H1 (cell line): Measurements from ENCODE around the gene ASCL2. TPM values are rescaled to one million over a fixed set of nuclear protein-coding genes. Genes with fewer than 3 reads are reported as not detected.

ENCODE experiments used
- CTCF ChIA-PET: fragments of 300-600 bp; sonication (Branson Sonifier 250); formaldehyde crosslinking; loops from one replicate; lab custom pipeline; 2021; ENCODE audit not compliant: partially characterized antibody; lab: Charles Lee
- POLR2A ChIA-PET: fragments of 300-600 bp; sonication (Branson Sonifier 250); formaldehyde crosslinking; loops from one replicate; lab custom pipeline; 2021; ENCODE audit warnings: inconsistent platforms; ENCODE audit not compliant: partially characterized antibody; lab: Charles Lee
- DNase-seq, 2 experiments: peaks; one replicate each; pipeline versions ENCODE4 v3.0.0 to v3.0.0-alpha.2; 2010 to 2022; ENCODE audit warnings: low spot score in 2 of 2, low read depth in 1 of 2, mixed read lengths in 1 of 2
- FAIRE-seq: peaks from 2 replicates; lab custom pipeline; 2011; peaks lifted over from hg19 to GRCh38; lab: Jason Lieb, UNC
- H2AFZ ChIP-seq: 2 replicates; pipeline ENCODE4 v1.8.1; 2012; ENCODE audit warnings: low read length, inconsistent platforms
- H2AK5ac ChIP-seq: 2 replicates; pipeline ENCODE4 v1.6.1; 2013; ENCODE audit warnings: low read depth, low read length
- H2BK120ac ChIP-seq: replicated peaks from 2 replicates; pipeline ENCODE3; 2013; ENCODE audit warnings: low read depth, low read length, inconsistent platforms
- H2BK12ac ChIP-seq: 2 replicates; pipeline ENCODE4 v1.6.1; 2013; ENCODE audit warnings: low read depth, low read length
- H2BK15ac ChIP-seq: 2 replicates; pipeline ENCODE4 v1.6.1; 2013; ENCODE audit warnings: low read length
- H2BK20ac ChIP-seq: 2 replicates; pipeline ENCODE4 v1.6.1; 2013; ENCODE audit warnings: low read length
- H2BK5ac ChIP-seq: 2 replicates; pipeline ENCODE4 v1.6.1; 2013; ENCODE audit warnings: low read depth, low read length
- H3K14ac ChIP-seq: 2 replicates; pipeline ENCODE4 v1.6.1; 2013; ENCODE audit warnings: inconsistent platforms; ENCODE audit not compliant: insufficient read length
- H3K18ac ChIP-seq: 2 replicates; pipeline ENCODE4 v1.6.1; 2013; ENCODE audit warnings: low read length; ENCODE audit errors: extremely low read depth
- H3K23ac ChIP-seq: 2 replicates; pipeline ENCODE4 v1.6.1; 2013; ENCODE audit warnings: inconsistent platforms; ENCODE audit not compliant: insufficient read length
- H3K23me2 ChIP-seq: 2 replicates; pipeline ENCODE4 v1.6.1; 2013; ENCODE audit warnings: low read depth, low read length
- H3K27ac ChIP-seq: 2 replicates; pipeline ENCODE4 v1.6.1; 2011; ENCODE audit warnings: low read depth, low read length, inconsistent platforms
- H3K27me3 ChIP-seq, 4 experiments: replicated peaks in 1 of 4; 1 replicate in 1 of 4; 2 replicates in 3 of 4; pipeline versions ENCODE4 v1.6.1 to v1.8.1; 2011 to 2013; ENCODE audit warnings: low read length in 3 of 4, mild to moderate bottlenecking in 3 of 4, inconsistent platforms in 2 of 4, mixed read lengths in 2 of 4, moderate library complexity in 1 of 4; ENCODE audit not compliant: control insufficient read depth in 3 of 4, insufficient read depth in 3 of 4; ENCODE audit errors: extremely low read depth in 1 of 4
- H3K36me3 ChIP-seq, 4 experiments: 2 replicates each; pipeline versions ENCODE4 v1.6.1 to v1.8.1; 2011 to 2013; ENCODE audit warnings: mild to moderate bottlenecking in 4 of 4, low read length in 3 of 4, moderate library complexity in 2 of 4, control low read depth in 1 of 4, inconsistent platforms in 1 of 4; ENCODE audit not compliant: insufficient read depth in 4 of 4, control insufficient read depth in 2 of 4
- H3K4ac ChIP-seq: replicated peaks from 2 replicates; pipeline ENCODE3; 2013; ENCODE audit warnings: low read length, low read depth, mixed read lengths, inconsistent platforms; ENCODE audit not compliant: insufficient read length
- H3K4me1 ChIP-seq, 4 experiments: replicated peaks in 1 of 4; 1 replicate in 1 of 4; 2 replicates in 3 of 4; pipeline versions ENCODE4 v1.6.1 to v1.8.1; 2011 to 2013; ENCODE audit warnings: low read length in 3 of 4, inconsistent platforms in 2 of 4, mixed read lengths in 1 of 4; ENCODE audit not compliant: insufficient read depth in 4 of 4, control insufficient read depth in 3 of 4
- H3K4me2 ChIP-seq, 2 experiments: 2 replicates each; pipeline versions ENCODE4 v1.6.1 to v1.8.1; 2011 to 2013; ENCODE audit warnings: low read depth in 2 of 2, low read length in 2 of 2, control low read depth in 1 of 2, inconsistent platforms in 1 of 2, mild to moderate bottlenecking in 1 of 2; ENCODE audit not compliant: insufficient read depth in 1 of 2
- H3K4me3 ChIP-seq, 4 experiments: fragments of 200-600, 300-600 bp in 1 of 4; sonication (generic), shearing (Covaris generic), sonication (Bioruptor Twin) in 1 of 4; 2 replicates each; pipeline versions ENCODE4 v1.5.1 to v1.8.1; 2011 to 2016; ENCODE audit warnings: low read length in 4 of 4, low read depth in 3 of 4, control low read depth in 2 of 4, inconsistent platforms in 2 of 4, mild to moderate bottlenecking in 2 of 4, mixed read lengths in 1 of 4, moderate library complexity in 1 of 4; ENCODE audit not compliant: insufficient read depth in 2 of 4; ENCODE audit errors: extremely low read depth in 1 of 4
- H3K56ac ChIP-seq: replicated peaks from 2 replicates; pipeline ENCODE3; 2013; ENCODE audit warnings: low read depth, mild to moderate bottlenecking, mixed read lengths, low read length, inconsistent platforms; ENCODE audit not compliant: insufficient read length
- H3K79me1 ChIP-seq: 2 replicates; pipeline ENCODE4 v1.6.1; 2013; ENCODE audit warnings: low read depth, low read length, control low read depth
- H3K79me2 ChIP-seq, 2 experiments: 2 replicates each; pipeline versions ENCODE4 v1.6.1 to v1.8.1; 2012 to 2013; ENCODE audit warnings: low read length in 2 of 2, mild to moderate bottlenecking in 2 of 2, inconsistent platforms in 1 of 2; ENCODE audit not compliant: insufficient read depth in 2 of 2, control insufficient read depth in 1 of 2
- H3K9ac ChIP-seq, 4 experiments: replicated peaks in 1 of 4; 1 replicate in 1 of 4; 2 replicates in 3 of 4; pipeline versions ENCODE4 v1.6.1 to v1.8.1; 2011 to 2013; ENCODE audit warnings: low read depth in 3 of 4, low read length in 3 of 4, control low read depth in 2 of 4, mild to moderate bottlenecking in 2 of 4, moderate library complexity in 2 of 4, inconsistent platforms in 1 of 4; ENCODE audit errors: extremely low read depth in 1 of 4
- H3K9me3 ChIP-seq, 2 experiments: 2 replicates each; pipeline versions ENCODE4 v1.6.1 to v1.8.1; 2012 to 2013; ENCODE audit warnings: mild to moderate bottlenecking in 2 of 2, moderate library complexity in 2 of 2, control low read depth in 1 of 2, inconsistent platforms in 1 of 2, low read depth in 1 of 2, low read length in 1 of 2, mixed read lengths in 1 of 2; ENCODE audit not compliant: insufficient read depth in 2 of 2
- H4K20me1 ChIP-seq, 2 experiments: replicated peaks in 1 of 2; 2 replicates each; pipeline versions ENCODE3 to v1.8.1; 2011 to 2013; ENCODE audit warnings: inconsistent platforms in 2 of 2, low read length in 2 of 2, mild to moderate bottlenecking in 1 of 2; ENCODE audit not compliant: insufficient read depth in 2 of 2, control insufficient read depth in 1 of 2
- H4K5ac ChIP-seq: 2 replicates; pipeline ENCODE4 v1.6.1; 2013; ENCODE audit warnings: low read length, low read depth, mixed read lengths, inconsistent platforms; ENCODE audit not compliant: insufficient read length
- H4K8ac ChIP-seq: 2 replicates; pipeline ENCODE4 v1.8.0; 2013; ENCODE audit warnings: mild to moderate bottlenecking, moderate library complexity, low read length, inconsistent platforms; ENCODE audit not compliant: insufficient read depth; ENCODE audit errors: extremely low read depth
- H4K91ac ChIP-seq: replicated peaks from 2 replicates; pipeline ENCODE3; 2013; ENCODE audit warnings: low read length, mixed read lengths, inconsistent platforms; ENCODE audit not compliant: insufficient read length
- ATF2 ChIP-seq: IDR thresholded peaks from 2 replicates; pipeline ENCODE4 v1.6.1; 2012; ENCODE audit warnings: low read length, inconsistent platforms
- ATF3 ChIP-seq: IDR thresholded peaks from 2 replicates; pipeline ENCODE4 v1.6.1; 2011; ENCODE audit warnings: low read depth, mild to moderate bottlenecking, low read length; ENCODE audit not compliant: insufficient read depth
- CBX8 ChIP-seq: fragments of 300-800, 300-1000 bp; sonication (generic); IDR thresholded peaks from 2 replicates; pipeline ENCODE4 v1.7.1; 2016; ENCODE audit warnings: low read depth, low read length, borderline replicate concordance
- CHD1 ChIP-seq: IDR thresholded peaks from 2 replicates; pipeline ENCODE4 v1.6.1; 2012; ENCODE audit warnings: low read depth, low read length, improper control_type of control experiment
- CREB1 ChIP-seq: IDR thresholded peaks from 2 replicates; pipeline ENCODE4 v1.6.1; 2012; ENCODE audit warnings: inconsistent platforms
- EP300 ChIP-seq, 2 experiments: IDR thresholded peaks; 1 replicate in 1 of 2; 2 replicates in 1 of 2; pipeline ENCODE4 v1.6.1; 2011 to 2012; ENCODE audit warnings: low read depth in 2 of 2, low read length in 2 of 2, mild to moderate bottlenecking in 2 of 2, borderline replicate concordance in 1 of 2, inconsistent platforms in 1 of 2, moderate library complexity in 1 of 2
- POU5F1 ChIP-seq: IDR thresholded peaks from 2 replicates; pipeline ENCODE4 v1.6.1; 2011; ENCODE audit warnings: low read depth, mild to moderate bottlenecking, low read length, moderate library complexity
- SIN3A ChIP-seq, 2 experiments: IDR thresholded peaks in 1 of 2; conservative IDR thresholded peaks in 1 of 2; 2 replicates each; pipeline ENCODE4 v1.6.1; 2011 to 2012; ENCODE audit warnings: low read length in 2 of 2, improper control_type of control experiment in 1 of 2, low read depth in 1 of 2, mild to moderate bottlenecking in 1 of 2
- SIX5 ChIP-seq: IDR thresholded peaks from 2 replicates; pipeline ENCODE4 v1.6.1; 2011; ENCODE audit warnings: mild to moderate bottlenecking, low read depth, low read length
- SP1 ChIP-seq: IDR thresholded peaks from 2 replicates; pipeline ENCODE4 v1.6.1; 2011; ENCODE audit warnings: low read depth, low read length
- SP4 ChIP-seq: IDR thresholded peaks from 2 replicates; pipeline ENCODE4 v1.6.1; 2012; ENCODE audit warnings: low read length, inconsistent platforms
- TBP ChIP-seq: IDR thresholded peaks from 2 replicates; pipeline ENCODE4 v1.6.1; 2011; ENCODE audit warnings: low read depth, low read length, improper control_type of control experiment
- WGBS, 2 experiments: shearing (Covaris generic) in 1 of 2; methylation state at CpG; one replicate each; pipeline versions ENCODE4 v1.1.6 to v1.1.7; 2013 to 2015; ENCODE audit warnings: low lambda C conversion rate in 2 of 2, mixed read lengths in 2 of 2, inconsistent platforms in 1 of 2, low coverage in 1 of 2, missing lambda C conversion rate in 1 of 2; ENCODE audit not compliant: insufficient replicate concordance in 2 of 2, insufficient coverage in 1 of 2, insufficient read length in 1 of 2; ENCODE audit errors: extremely low coverage in 1 of 2, missing lambda C conversion rate in 1 of 2; 5-methylcytosine and 5-hydroxymethylcytosine counted together
- polyA plus RNA-seq, 7 experiments: library from polyadenylated mRNA; depleted of rRNA in 3 of 7; stranded (reverse) in 5 of 7; unstranded in 2 of 7; fragments of >200 nt in 5 of 7; fragments of 200-250 nt in 2 of 7; gene quantifications; 1 replicate in 5 of 7; 2 replicates in 1 of 7; 4 replicates in 1 of 7; pipeline versions ENCODE4 v1.2.1 to v1.2.3, GENCODE V29; 2011 to 2013; ENCODE audit warnings: missing spikeins in 2 of 7, mixed read lengths in 2 of 7
- total RNA-seq: library from RNA; stranded (reverse); fragmentation: NEBNext Ultra II Directional; extraction: Animal tissue kit (Norgen Biotek cat#: 25700); gene quantifications from 2 replicates; pipeline ENCODE4 v1.2.1, GENCODE V29; 2021

The ASCL2 gene
- total and polyA plus RNA-seq, 2 of the 8 experiments (the other 6 are each of a cell fraction or from before 2014, with no cell fraction given), result 0.51 to 0.56 TPM

GRCh38 chr11:2273771-2274170, 3.4 kb upstream of the ASCL2 start:
- FAIRE-seq, result no peak
- no peaks in the 10 kb centered on the region for H4K20me1 ChIP-seq
- H3K4me1 ChIP-seq, result peaks cover 0 to 15% (median 4%) of the 10 kb centered on the region in 4 experiments; a peak in 4 of 7 replicates
- no peaks in the 10 kb centered on the region for H3K79me1 ChIP-seq
- H3K14ac ChIP-seq, result no peak overlapping the region
- no peak overlapping the region for H2AFZ ChIP-seq
- H3K4ac ChIP-seq, result no peak overlapping the region
- H2BK120ac ChIP-seq, result no peak overlapping the region
- H3K36me3 ChIP-seq, result peaks cover 0 to 6% (median 0%) of the 10 kb centered on the region in 4 experiments; a peak in 1 of 8 replicates
- no peak overlapping the region for H4K8ac ChIP-seq
- H3K27ac ChIP-seq, result no peak overlapping the region
- H3K4me3 ChIP-seq, result no peak overlapping the region
- 89% methylated on average over 12 of the region's 12 CpGs; no CpG with 5 or more reads in 1 of the 2 experiments for WGBS, 2 experiments
- CTCF ChIA-PET, result interaction anchor here (0.6 to 6.6 kb wide), 5 partner anchors 10 to 581 kb away, joined by 3 to 26 read pairs (median 3); no protein-coding TSS in a partner anchor
- H2AK5ac ChIP-seq, result no peak overlapping the region
- no peak overlapping the region for H3K18ac ChIP-seq
- H3K23ac ChIP-seq, result no peak overlapping the region
- POLR2A ChIA-PET, result no interaction called here
- H2BK15ac ChIP-seq, result no peak overlapping the region
- no peak overlapping the region for H3K4me2 ChIP-seq
- no peak overlapping the region for H2BK12ac ChIP-seq
- H3K23me2 ChIP-seq, result peaks cover 8% of the 10 kb centered on the region; the same call in 1 of the 2 replicates
- no peak for DNase-seq
- H4K91ac ChIP-seq, result no peak overlapping the region
- H4K5ac ChIP-seq, result no peak overlapping the region
- H3K79me2 ChIP-seq, result no peaks in the 10 kb centered on the region
- H3K27me3 ChIP-seq, result peaks cover 19 to 57% (median 52%) of the 10 kb centered on the region in 4 experiments
- no peak overlapping the region for H2BK20ac ChIP-seq
- H3K9me3 ChIP-seq, result peaks cover 0 to 12% of the 10 kb centered on the region in 2 experiments; a peak in 1 of 4 replicates
- no peak overlapping the region for H3K56ac ChIP-seq
- no peak overlapping the region for H3K9ac ChIP-seq
- no peak overlapping the region for H2BK5ac ChIP-seq
- no peak for TF ChIP-seq EP300 (IDR thresholded peaks at IDR 0.05; ENCODE audit: borderline replicate concordance in 1 of 2, low read depth in 2 of 2, low read length in 2 of 2)
- TF ChIP-seq SP1, result no peak
- no peak for TF ChIP-seq CHD1
- TF ChIP-seq POU5F1, result no peak
- no peak for TF ChIP-seq SIX5
- TF ChIP-seq TBP, result no peak
- TF ChIP-seq ATF3, result no peak
- TF ChIP-seq SIN3A (conservative IDR thresholded peaks at IDR 0.05 in 1 of 2, IDR thresholded peaks at IDR 0.05 in 1 of 2; ENCODE audit: low read depth in 1 of 2, low read length in 2 of 2), result no peak
- TF ChIP-seq CBX8, result no peak
- TF ChIP-seq CREB1, result no peak
- TF ChIP-seq ATF2, result no peak
- TF ChIP-seq SP4, result no peak
